ENCODE measurements around the gene SLC7A1.
A peak's percentile ranks its signal among the peaks of the same experiment; 100 is the strongest.

Gene SLC7A1

DNA sequence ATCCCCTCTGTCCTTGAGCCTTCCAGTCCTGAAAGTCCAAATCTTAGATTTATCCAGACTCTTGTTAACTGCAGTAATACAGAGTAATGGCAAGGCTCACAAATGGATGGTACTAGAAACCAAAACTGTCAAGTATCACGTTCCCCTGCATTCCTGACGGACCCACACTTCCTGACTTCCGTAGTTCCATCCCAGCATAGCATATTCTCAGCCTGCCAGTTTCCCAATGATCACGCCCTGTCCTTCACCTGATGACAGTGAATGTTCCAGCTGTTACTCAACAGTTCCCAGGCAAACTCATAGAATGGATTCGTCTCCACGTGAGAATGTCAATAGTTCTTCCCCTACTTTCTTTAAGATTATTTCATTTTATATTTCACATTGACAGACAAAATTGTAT lies 33.6 kb downstream of the SLC7A1 start:
- DNase-seq (ENCODE audit: low read depth in 2 of 2) = no peak

DNA sequence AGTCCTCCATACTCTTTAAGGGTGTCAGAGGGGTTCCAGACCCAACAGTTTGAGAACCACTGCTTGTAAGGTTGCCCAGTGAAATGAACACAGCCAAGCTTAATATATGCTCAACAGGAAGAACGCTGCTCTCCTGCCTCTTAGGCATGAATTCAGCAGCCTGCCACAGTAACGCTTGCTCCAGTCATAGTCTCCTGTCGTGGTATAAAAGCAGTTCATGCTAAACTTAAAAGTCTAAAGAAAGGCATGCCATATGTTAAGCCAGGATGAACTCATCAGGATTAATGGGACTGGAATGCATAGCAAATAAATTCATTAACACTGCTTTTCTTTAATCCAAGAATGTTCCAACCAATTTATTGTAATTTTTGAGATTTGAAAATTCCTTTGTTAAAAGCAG lies 38.7 kb downstream of the SLC7A1 start:
- no peak for DNase-seq (ENCODE audit: low read depth in 2 of 2)

DNA sequence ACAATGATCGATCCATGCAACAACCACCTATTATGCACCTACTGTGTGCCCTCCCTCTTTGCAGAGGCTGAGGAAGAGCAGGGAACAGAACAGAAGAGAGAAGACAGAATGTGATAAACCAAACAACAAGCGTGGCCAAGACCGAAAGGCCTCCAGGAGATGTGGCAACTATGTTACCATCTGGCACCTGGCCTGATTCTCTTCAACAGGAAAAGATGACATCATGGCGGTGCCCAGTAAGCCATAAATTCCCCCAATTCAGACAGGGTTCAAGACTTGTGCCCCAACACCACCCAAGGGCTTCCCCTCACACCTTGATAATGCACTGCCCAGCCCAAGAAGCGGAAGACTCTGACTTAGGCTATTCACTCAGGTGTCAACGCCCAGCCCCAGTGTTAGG lies 44.3 kb downstream of the SLC7A1 start:
- DNase-seq (ENCODE audit: low read depth in 2 of 2) = no peak

DNA sequence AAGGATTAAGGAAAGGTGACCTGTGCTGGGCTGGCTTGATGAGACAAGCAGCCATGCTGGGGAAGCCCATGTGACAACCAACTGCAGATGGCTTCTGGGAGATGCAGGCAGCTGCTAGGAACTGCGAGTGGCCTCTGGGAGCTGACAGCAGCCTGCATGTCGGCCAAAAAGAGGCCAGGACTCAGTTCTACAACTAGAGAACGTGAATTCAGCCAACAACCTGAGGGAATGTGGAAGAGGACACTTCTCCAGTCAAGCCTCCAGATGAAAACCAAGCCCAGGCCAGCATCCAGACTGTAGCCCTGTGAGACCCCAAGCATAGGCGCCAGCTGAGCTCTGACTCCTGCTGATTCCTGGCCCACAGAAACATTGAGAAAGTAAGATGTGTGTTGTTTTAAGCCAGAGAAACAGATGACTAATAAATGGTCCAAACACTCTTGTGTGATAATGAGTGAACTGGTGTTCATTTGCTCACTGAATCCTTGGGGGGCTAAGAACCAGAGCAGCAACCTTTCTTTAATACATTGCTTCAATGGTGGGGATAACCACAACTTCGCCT lies 45.0 kb downstream of the SLC7A1 start:
- no peak for DNase-seq (ENCODE audit: low read depth in 2 of 2)

DNA sequence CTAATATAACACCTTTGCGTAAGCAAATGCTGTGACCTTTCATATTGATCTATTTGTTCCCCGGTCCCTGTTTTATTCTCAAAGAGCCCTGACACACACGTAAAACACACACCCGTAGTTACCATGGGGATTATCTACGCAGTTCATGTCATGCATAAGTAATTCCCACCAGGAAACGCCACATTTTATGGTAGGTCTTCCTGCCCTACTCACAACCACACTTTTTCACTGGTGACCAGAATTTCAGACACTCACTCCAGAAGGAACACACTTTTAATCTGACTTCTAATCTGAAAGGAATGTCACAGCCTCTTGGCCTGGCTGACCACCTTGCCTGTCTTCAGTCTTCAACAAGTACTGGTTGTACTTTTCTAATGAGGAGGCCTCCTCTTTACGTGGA lies 46.8 kb downstream of the SLC7A1 start:
- no peak for DNase-seq (ENCODE audit: low read depth in 2 of 2)

DNA sequence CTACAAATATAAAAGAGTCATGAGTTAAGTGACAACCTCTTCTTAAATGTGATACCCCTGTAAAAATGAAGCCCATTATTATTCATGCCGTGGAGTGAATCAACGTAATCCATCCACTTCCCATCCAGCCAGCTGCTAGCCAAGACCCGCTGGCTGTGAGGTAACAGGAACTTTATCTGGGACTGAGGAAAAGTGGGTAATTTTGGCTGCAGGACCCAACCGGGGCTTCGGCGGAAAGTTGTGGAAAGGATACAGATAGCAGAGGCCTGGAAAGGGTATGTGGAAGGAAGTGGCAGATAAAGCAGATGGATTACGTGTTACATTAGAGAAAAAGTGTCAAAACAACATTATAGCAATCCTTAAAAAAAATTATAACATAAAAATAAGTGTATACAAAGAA lies 48.3 kb downstream of the SLC7A1 start:
- DNase-seq (ENCODE audit: low read depth in 2 of 2) = no peak

DNA sequence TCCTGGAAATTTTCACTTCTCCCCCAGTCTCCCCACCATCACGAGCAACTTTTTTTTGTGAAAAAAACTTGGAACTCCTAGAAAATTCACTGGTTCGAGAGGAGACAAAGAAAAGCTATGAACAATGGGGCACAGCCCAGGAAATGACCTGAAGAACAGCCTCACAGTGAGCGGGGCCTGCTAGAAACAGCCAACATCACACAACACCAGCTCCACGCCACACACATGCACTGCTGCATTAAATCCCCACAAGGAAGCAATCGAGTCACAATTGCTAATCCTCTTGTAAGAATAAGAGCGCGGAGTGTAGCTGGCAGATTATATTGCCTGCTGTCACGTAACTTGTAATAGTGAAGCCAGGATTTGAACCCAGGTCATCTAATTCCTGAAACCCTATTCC lies 48.8 kb downstream of the SLC7A1 start:
- no peak for DNase-seq (ENCODE audit: low read depth in 2 of 2)

DNA sequence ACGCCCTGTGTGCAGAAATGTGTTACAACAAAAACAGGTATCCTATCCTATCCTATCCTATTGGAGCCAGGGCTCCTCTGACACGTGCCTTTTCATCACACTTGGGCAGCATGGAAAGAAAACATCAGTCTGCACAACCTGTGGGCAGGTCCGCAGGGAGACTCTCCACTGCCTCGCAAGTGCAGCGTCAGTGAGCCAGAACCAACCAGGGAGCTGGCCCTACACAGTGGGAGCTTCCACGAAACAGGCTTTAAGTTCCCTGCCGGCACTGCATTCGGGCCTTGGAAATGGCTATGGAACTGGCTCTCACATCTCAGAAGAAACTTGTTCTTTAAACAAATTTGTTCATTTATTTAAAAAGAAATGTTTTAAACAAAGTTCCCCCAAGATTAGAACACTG lies 49.5 kb downstream of the SLC7A1 start:
- DNase-seq (ENCODE audit: low read depth in 2 of 2) = no peak

DNA sequence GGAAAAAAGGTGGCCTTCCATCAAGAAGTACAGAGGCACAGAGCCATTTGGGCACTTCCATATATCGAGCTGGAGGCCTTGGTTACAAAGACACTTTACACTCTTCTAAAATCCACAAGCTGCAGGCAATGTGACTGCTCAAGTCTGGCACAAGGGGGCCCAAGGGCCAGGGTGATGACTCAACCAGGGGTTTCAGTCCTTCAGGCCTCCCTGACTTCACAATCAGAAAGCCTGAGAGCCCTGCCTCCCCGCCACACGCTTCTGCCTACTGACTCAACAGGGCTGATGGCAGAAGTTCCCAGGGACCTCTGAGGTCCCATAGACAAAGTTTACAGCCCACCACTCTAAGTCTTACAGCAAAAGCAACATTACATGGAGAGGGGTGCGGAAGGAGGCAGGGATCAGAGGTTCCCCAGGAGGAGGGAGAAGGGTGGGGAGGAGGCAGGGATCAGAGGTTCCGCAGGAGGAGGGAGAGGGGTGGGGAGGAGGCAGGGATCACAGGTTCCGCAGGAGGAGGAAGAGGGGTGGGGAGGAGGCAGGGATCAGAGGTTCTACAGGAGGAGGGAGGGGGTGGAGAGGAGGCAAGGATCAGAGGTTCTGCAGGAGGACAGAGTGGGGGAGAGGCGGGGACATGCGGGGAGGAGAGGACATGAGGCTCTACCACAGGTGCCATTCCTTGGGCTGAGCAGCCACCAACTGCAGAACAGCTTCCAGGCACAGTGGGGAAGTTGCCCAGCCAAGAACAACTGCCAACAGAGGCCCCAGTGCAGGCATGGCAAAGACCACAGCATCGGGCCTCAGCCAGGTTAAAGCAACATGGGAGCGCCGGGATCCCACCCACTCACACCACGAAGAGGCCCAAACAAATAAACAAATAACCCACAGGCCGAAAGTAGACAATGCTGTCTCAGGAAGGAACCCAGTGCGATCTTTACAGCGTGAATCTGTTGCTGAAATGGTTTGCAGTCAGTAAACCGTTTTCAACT lies 52.0 kb downstream of the SLC7A1 start:
- peak; percentile 28 to 47 for DNase-seq (ENCODE audit: low read depth in 2 of 2)

DNA sequence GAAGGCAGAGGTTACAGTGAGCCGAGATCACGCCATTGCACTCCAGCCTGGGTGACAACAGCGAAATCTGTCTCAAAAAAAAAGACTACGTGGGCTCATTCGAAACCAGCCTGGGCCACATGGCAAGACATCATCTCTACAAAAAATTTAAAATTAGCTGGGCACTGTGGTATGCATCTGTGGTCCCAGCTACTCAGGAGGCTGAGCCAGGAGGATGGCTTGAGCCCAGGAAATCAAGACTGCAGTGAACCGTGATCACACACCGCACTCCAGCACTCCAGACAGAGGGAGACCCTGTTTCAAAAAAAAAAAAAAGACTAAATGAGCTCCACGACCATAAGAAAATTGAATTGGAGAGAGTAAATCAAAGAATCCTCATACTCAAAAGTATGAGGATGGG lies 53.1 kb downstream of the SLC7A1 start:
- DNase-seq (ENCODE audit: low read depth in 2 of 2) = no peak

DNA sequence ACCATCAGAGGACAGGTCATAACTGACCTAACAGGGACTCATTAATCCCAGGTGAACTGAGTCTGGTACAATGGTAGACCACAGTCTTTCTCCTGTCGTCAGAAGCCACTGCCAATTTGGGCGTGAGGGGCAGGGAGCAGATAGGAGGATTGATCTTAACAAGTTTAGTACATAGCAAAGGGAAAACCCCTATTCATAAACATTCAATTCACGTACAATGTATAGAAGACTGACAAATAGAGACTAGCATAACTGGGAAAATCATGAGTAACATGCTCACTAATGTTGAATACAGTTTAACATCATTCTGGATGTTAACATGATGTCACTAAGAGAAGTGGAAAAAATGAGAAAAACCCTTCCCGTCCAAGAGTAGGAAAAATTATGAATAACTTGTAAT lies 54.1 kb downstream of the SLC7A1 start:
- DNase-seq (ENCODE audit: low read depth in 2 of 2) = no peak

DNA sequence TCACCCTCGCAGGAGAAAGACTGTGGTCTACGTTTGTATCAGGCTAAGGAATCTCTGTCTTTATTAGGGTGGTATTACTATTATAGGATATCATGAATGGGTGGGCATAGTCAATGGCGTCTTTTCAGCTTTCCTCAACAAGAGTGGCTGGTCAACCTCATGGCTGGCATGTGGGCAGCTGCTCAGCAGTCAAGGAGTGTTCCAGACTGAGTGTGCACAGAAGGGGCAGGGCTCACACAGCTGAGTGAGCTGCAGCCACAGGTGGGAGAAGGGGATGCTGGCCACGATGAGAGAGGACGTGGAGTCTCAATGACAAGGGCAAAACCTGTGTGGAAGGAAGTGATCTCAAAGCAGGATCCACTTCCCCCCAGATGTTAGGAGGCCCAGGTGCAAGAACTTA lies 54.7 kb downstream of the SLC7A1 start:
- DNase-seq (ENCODE audit: low read depth in 2 of 2) = no peak

DNA sequence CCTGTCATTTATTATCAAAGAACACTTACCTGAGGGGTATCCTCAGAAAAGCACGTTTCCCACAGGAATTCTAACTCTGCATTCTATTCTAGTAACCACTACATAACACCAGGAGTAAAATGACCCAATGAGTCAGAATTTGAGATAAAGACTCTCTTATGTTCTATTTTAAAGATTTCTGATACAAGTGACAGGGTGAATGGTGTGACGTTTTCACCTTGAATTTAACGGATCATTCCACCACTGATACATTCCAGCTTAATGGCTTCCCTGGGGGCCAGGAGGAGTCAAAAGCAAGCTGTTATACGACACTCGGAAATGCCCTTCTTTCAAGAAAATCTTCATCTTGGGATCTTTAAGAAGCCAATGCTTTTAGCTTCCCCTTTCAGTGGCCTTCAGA lies 55.2 kb downstream of the SLC7A1 start:
- DNase-seq (ENCODE audit: low read depth in 2 of 2) = no peak

DNA sequence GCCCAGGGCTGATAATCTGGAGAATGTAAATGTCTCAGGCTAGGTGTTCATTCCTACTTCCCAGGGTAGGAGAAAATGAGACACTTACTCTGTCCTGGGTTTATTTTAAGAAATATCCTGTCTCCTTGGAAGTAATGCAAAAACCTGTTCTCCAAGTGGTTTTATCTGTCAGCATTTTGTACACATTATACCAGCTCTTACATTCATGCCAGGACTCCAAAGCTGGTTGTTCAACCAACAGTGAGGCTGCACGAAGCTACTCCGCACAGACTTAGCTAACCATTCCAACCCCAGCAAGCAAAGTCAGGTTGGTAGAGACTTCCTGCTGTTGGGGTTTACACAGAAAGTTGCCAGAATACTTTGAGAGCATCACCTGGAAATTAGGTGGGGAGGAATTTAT lies 55.6 kb downstream of the SLC7A1 start:
- DNase-seq (ENCODE audit: low read depth in 2 of 2) = no peak

DNA sequence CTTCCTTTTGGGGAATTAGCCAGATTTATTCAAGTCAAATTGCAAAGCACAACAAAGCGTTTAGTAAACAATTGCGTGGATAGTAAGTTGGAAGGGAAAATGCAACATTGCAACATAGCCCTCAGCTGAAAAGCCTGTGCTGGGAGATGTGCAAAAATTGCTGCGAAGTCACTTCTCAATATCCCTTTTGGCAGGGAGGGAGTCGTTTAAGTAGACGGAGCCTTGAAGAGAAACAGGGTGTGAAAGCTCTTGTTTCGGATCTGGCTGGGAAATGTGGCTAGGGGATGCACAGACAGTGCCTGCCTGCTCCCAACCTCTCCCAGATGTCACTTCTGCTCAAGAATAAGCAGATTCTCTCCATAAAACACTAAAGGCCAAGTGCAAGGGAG lies 56.8 kb downstream of the SLC7A1 start:
- no peak for DNase-seq (ENCODE audit: low read depth in 2 of 2)

DNA sequence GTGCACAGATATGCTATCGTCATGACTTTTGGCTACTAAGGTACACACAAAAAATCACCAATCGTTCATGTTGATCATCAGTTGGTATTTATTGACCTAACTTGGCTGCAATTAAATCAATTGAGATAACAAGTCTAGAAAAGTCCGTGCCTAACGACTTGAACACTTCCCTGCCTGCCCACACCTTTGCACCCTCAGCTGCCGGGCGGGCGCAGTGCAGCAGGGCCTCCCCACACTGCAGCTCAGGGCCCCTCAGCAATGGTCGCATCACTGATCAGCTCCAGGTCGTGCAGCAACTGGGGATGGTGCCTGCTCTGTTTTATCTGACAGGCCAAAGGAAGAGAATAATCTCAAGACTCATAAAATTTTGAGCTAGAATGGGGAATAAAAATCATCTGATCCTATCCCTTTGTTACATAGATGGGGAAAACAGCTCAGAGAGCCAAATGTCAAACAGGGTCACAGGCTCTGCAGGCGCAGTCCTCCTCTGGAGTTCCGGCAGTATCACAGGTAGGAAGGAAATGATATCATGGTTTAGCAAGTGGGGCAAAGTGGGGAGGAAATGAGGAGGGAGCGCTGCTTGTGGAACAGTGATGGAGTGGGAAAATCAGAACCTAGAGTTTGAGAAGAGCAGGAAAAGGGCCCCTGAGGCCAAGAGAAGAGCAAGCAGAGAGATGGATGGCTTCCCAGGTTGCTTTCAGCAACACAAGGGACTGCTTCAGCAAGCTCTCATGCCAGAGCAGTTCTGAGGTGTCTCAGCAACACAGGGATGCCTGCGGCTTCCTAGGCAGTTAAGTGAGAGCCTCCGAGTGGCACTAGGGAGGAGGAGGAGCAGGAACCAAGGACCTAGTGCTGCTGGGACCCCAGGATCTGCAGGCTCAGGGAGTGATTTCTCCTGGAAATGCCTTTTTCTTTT lies 57.5 kb downstream of the SLC7A1 start:
- DNase-seq (ENCODE audit: low read depth in 2 of 2) = no peak

DNA sequence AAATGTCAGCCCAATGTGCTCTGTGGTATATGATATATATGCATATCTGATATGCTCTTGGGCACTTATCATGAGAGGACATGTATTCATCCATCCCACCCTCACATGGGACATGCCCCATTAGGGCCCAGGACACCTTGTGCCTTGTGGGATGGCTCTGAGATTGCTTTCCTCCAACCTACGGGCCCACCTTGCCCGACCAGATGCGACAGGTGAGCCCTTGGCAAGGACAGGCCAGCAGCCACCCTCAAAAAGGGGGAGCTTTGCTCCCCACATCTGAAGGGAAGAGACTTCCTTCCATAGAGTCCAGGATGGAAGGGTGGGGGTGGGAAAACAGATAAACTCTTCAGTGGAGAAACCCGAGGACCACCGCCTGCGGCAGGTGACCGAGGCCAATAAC lies 58.6 kb downstream of the SLC7A1 start:
- DNase-seq (ENCODE audit: low read depth in 2 of 2) = no peak

DNA sequence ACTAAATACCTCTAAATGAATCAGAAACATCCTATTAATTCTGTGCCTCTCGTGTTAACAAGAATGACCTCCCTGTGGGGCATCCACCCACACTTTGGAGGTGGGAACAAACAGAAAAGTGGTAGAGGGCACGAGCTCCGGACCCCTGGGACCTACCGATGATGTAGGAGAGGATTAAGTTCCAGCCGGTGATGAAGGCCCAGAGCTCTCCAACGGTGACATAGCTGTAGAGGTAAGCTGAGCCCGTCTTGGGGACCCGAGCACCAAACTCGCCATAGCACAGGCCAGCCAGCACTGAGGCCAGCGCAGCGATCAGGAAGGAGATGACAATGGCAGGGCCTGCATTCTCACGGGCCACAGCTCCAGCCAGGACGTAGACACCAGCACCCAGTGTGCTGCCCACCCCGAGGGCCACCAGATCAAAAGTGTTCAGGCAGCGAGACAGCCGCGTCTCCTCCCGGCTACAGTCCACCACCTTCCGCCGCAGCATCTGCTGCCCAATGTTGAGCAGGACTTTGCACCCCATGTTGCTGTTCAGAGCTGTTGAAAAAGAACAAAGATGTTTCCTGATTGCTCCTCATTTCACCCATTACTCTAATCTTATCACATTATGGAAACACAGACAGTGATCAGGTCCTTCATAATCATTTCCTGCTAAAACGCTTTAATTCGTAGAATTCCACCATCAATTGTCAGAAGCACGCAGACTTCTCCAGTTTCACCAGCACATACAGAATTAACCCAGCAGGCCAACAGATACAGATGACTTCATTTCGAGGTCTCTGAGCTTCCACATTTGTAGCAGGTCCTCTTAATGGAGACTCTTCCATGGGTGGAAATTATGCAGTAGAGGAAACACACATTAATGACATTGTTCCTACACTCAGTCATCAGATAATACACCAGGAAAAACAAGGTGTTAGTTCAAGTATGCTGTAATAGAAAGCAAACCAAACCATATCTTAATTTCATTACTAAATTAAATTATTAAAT lies 59.5 kb downstream of the SLC7A1 start:
- no peak for DNase-seq (ENCODE audit: low read depth in 2 of 2)

DNA sequence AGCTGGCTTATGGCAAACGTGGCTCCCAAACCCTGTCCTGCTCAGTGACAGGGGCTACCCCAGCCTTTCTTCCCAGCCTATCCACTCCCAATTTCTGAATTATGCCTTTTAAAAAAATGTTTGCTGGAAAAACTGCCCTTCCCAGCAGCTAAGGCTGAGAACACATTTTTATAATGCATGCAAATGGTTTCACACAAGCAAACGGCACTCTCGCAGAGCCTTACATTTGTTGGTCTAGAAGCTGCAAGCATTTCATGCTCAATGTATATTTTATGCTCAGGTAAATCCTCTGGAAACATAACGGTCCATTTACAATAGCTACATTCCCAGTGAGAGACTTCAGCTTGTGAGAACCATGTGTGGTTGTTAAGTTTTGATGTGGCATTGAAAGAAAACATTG lies 61.4 kb downstream of the SLC7A1 start:
- no peak for DNase-seq (ENCODE audit: low read depth in 2 of 2)

DNA sequence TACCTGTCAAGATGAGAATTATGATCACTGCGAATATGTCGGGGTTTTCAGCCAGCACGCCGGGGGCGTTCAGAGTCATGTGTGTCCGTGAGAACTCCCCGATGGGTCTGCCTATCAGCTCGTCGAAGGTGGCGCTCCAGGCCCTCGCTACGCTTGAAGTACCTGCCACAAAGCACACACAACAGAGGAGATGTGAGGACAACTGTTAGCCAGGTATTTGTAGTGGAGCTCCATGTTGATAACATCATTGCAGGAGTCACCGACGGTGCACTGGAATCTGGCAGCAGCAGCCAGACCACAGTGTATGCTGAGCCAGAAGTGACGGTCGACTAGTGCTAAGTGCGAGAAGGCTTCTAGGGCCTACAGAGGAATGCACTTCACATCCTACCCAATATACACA lies 62.7 kb downstream of the SLC7A1 start:
- no peak for DNase-seq (ENCODE audit: low read depth in 2 of 2)

DNA sequence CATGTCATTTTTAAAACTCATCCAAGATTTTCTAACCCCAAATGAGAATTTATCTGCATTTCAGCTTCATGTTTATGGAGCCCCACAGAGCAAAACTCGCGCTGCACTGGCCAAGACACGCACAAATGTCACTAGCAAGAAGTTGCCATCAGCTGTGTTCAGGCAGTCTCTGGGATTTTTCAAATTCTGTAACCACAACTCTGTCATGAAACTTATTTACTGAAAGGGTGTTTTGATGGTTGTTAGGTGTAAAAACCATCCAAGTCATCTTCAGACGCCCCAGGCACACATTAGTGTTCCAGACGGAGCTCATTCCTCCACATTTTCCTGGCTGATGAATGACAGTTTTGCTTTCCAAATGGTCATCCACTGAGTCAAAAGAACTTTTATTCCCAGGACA lies 63.4 kb downstream of the SLC7A1 start:
- no peak for DNase-seq (ENCODE audit: low read depth in 2 of 2)
